IPS DF 6.9 (cell line): ENCODE data around the gene C9orf57.
"Not testable (repeated sequence)": the region's sequence is repeated elsewhere in the genome, so short reads cannot be mapped to it uniquely, and the experiment has no call there.

Experiments
- DNase-seq: peaks from one replicate; pipeline ENCODE4 v3.0.0-alpha.2; 2013; ENCODE audit warnings: low read depth, low spot score
- H3K27ac ChIP-seq: one replicate; pipeline ENCODE4 v1.5.1; 2013; ENCODE audit warnings: low read length, control low read depth
- H3K27me3 ChIP-seq: 2 replicates; pipeline ENCODE4 v1.6.1; 2013; ENCODE audit warnings: mild to moderate bottlenecking, low read length; ENCODE audit not compliant: control insufficient read depth, insufficient read depth
- H3K36me3 ChIP-seq: 2 replicates; pipeline ENCODE4 v1.6.1; 2013; ENCODE audit warnings: low read length; ENCODE audit not compliant: control insufficient read depth, insufficient read depth
- H3K4me1 ChIP-seq: 2 replicates; pipeline ENCODE4 v1.6.1; 2013; ENCODE audit warnings: low read length; ENCODE audit not compliant: control insufficient read depth, insufficient read depth
- H3K4me3 ChIP-seq: 2 replicates; pipeline ENCODE4 v1.5.1; 2013; ENCODE audit warnings: mild to moderate bottlenecking, low read length
- H3K9me3 ChIP-seq: 2 replicates; pipeline ENCODE4 v1.6.1; 2013; ENCODE audit warnings: low read length, inconsistent platforms; ENCODE audit not compliant: control insufficient read depth, insufficient read depth
- WGBS: extraction: QIAGEN DNeasy Blood & Tissue Kit; methylation state at CpG from one replicate; pipeline ENCODE4 v1.1.7; 2013; ENCODE audit warnings: mixed read lengths, missing lambda C conversion rate; ENCODE audit not compliant: insufficient read length, insufficient coverage; 5-methylcytosine and 5-hydroxymethylcytosine counted together

C9orf57 gene, protein sequence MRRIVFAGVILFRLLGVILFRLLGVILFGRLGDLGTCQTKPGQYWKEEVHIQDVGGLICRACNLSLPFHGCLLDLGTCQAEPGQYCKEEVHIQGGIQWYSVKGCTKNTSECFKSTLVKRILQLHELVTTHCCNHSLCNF

DNA sequence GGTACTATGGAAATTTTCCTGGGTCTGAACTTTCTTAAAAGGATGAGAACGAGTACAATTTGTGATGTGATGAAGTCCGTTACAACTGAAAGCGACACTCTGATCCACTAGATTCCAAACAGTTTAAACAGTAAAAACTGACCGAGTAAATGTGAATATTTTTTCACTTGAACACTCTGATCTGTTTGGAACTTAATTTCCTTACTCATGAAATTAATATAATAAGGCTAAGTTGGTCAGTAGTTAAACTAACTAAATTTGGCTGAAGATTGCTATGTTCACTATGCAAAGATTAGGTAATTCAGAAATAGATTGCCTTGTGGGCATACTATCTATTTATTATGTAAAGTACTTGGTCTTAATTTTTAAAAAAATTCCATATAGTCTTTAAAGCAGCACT, at the start of gene C9orf57:
C9orf57 (minus strand) TSS at position 101 of the 400 bp plus-strand sequence. CDS start 1,282 bp downstream, outside the sequence.
- no peaks in the 10 kb centered on the region for H3K4me1 ChIP-seq
- no peak for DNase-seq
- no peaks in the 10 kb centered on the region for H3K9me3 ChIP-seq
- WGBS: no CpG with 5 or more reads among the region's 4 CpGs
- no peak within 1 kb of the TSS for H3K27ac ChIP-seq
- H3K36me3 ChIP-seq: no peaks in the 10 kb centered on the region
- no peak within 1 kb of the TSS for H3K4me3 ChIP-seq
- H3K27me3 ChIP-seq: no peaks in the 10 kb centered on the region

DNA sequence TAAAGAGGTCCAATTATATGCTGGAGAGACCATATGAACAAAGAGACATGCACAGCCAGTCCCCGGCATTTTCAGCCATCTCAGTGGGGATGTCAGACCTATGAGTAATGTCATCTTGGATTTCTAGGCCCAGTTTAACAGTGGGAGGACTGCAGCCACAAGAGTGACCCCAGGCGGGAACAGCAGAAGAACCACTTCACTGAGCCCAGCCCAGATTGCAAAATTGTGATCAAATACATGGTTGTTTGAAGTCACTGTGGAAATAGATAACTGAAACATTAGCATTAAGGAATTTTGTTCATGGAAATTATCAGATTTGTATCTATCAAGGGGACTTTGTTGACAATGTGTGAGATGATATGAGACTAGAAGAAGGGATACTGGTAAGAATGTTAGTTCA, 42.1 kb upstream of the C9orf57 start:
- no CpG with 5 or more reads among the region's 2 CpGs for WGBS
- no peak for DNase-seq
- H3K4me3 ChIP-seq: no peak overlapping the region
- no peaks in the 10 kb centered on the region for H3K27me3 ChIP-seq
- no peaks in the 10 kb centered on the region for H3K36me3 ChIP-seq
- no peak overlapping the region for H3K27ac ChIP-seq
- H3K4me1 ChIP-seq: no peaks in the 10 kb centered on the region
- no peaks in the 10 kb centered on the region for H3K9me3 ChIP-seq

- not testable (repeated sequence) for DNase-seq
- no CpG with 5 or more reads among the region's 3 CpGs for WGBS
These were observed 35.1 kb upstream of the C9orf57 start for GRCh38 chr9:72095520-72095919.

GRCh38 chr9:72092820-72093219, 32.4 kb upstream of the C9orf57 start:
- no peaks in the 10 kb centered on the region for H3K9me3 ChIP-seq
- no peaks in the 10 kb centered on the region for H3K27me3 ChIP-seq
- no peak overlapping the region for H3K4me3 ChIP-seq
- no peak for DNase-seq
- no peak overlapping the region for H3K27ac ChIP-seq
- H3K36me3 ChIP-seq: no peaks in the 10 kb centered on the region
- no CpG with 5 or more reads among the region's 6 CpGs for WGBS
- no peaks in the 10 kb centered on the region for H3K4me1 ChIP-seq

More at GRCh38 chr9:72095520-72095919, 35.1 kb upstream of the C9orf57 start:
- not testable (repeated sequence) for H3K36me3 ChIP-seq, H3K9me3 ChIP-seq, H3K27ac ChIP-seq, H3K4me3 ChIP-seq, H3K27me3 ChIP-seq, H3K4me1 ChIP-seq

GRCh38 chr9:72089451-72090130, 29.2 kb upstream of the C9orf57 start:
- Histone ChIP-seq H3K9me3 (no peaks in the 10 kb centered on the region), H3K4me3 (no peak overlapping the region), H3K27ac (no peak overlapping the region), H3K36me3 (no peaks in the 10 kb centered on the region), H3K4me1 (no peaks in the 10 kb centered on the region), H3K27me3 (no peaks in the 10 kb centered on the region)
- DNase-seq: no peak
- no CpG with 5 or more reads among the region's 2 CpGs for WGBS

GRCh38 chr9:72082536-72082935, 22.1 kb upstream of the C9orf57 start:
- no peaks in the 10 kb centered on the region; the same call in 1 of the 2 replicates for H3K27me3 ChIP-seq
- whole genome bisulfite sequencing: no CpG with 5 or more reads among the region's 2 CpGs
- no peaks in the 10 kb centered on the region for H3K9me3 ChIP-seq
- H3K27ac ChIP-seq: no peak overlapping the region
- no peaks in the 10 kb centered on the region for H3K4me1 ChIP-seq
- no peak overlapping the region for H3K4me3 ChIP-seq
- DNase-seq: no peak
- no peaks in the 10 kb centered on the region for H3K36me3 ChIP-seq

GRCh38 chr9:72074666-72075065, 14.3 kb upstream of the C9orf57 start:
- DNase-seq, H3K4me1 ChIP-seq, H3K4me3 ChIP-seq, H3K27ac ChIP-seq, H3K27me3 ChIP-seq, H3K9me3 ChIP-seq, H3K36me3 ChIP-seq: not testable (repeated sequence)
- WGBS: no CpG with 5 or more reads among the region's 2 CpGs

- no peak overlapping the region for H3K27ac ChIP-seq
- H3K36me3 ChIP-seq: no peaks in the 10 kb centered on the region
- no CpG with 5 or more reads among the region's 7 CpGs for WGBS
- no peaks in the 10 kb centered on the region for H3K27me3 ChIP-seq
- DNase-seq: no peak
- no peaks in the 10 kb centered on the region for H3K9me3 ChIP-seq
- H3K4me1 ChIP-seq: no peaks in the 10 kb centered on the region
- no peak overlapping the region for H3K4me3 ChIP-seq
These were observed 4.7 kb upstream of the C9orf57 start for GRCh38 chr9:72065076-72065475.

- no peak for DNase-seq
- Histone ChIP-seq H3K27ac (no peak overlapping the region), H3K9me3 (no peaks in the 10 kb centered on the region), H3K4me3 (no peak overlapping the region), H3K4me1 (no peaks in the 10 kb centered on the region), H3K36me3 (no peaks in the 10 kb centered on the region), H3K27me3 (no peaks in the 10 kb centered on the region)
- WGBS: no CpG with 5 or more reads among the region's 3 CpGs
These were observed 8.3 kb downstream of the C9orf57 start for GRCh38 chr9:72052122-72052521.

DNA sequence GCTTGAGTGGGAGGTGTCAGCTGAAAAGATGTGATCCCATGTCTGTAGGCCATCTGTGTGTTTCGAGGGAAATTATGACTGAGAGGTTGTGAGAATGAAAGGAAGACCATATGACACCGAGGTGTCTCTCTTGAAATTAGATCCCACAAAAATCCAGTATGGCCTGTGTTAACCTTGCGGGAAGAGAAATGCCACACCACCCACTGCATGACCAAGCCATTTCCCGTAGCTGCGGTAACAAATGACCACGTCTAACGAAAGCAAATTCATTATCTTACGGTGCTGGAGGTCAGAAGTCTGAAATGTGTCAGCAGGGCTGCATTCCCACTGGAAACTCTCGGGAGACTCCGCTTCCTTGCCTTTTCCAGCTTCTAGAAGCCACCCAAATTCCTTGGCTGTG, 11.6 kb downstream of the C9orf57 start:
- H3K4me1 ChIP-seq: no peaks in the 10 kb centered on the region; the same call in 1 of the 2 replicates
- no peak overlapping the region for H3K4me3 ChIP-seq
- H3K9me3 ChIP-seq: no peaks in the 10 kb centered on the region
- no peaks in the 10 kb centered on the region for H3K36me3 ChIP-seq
- no peak overlapping the region for H3K27ac ChIP-seq
- H3K27me3 ChIP-seq: no peaks in the 10 kb centered on the region
- no peak for DNase-seq
- WGBS: no CpG with 5 or more reads among the region's 10 CpGs
